HepG2 (cell line): ENCODE measurements around the gene SERTAD1.
"Not testable (repeated sequence)": the region's sequence is repeated elsewhere in the genome, so short reads cannot be mapped to it uniquely, and the experiment has no call there.

Experiments
- BHLHE40 ChIP-seq: IDR thresholded peaks from 2 replicates; pipeline ENCODE4 v1.6.1; 2011; ENCODE audit warnings: low read length, improper control_type of control experiment
- MAX ChIP-seq: IDR thresholded peaks from 2 replicates; pipeline ENCODE4 v1.6.1; 2012; ENCODE audit warnings: inconsistent platforms
- NR3C1 ChIP-seq: sonication (generic); formaldehyde crosslinking; IDR thresholded peaks from 2 replicates; pipeline ENCODE4 v1.4.0; 2020; ENCODE audit warnings: missing genetic modification reagents
- POLR2A ChIP-seq, 2 experiments: IDR thresholded peaks; 2 replicates each; pipeline ENCODE4 v1.6.1; 2011; ENCODE audit warnings: low read depth in 2 of 2, low read length in 2 of 2, mild to moderate bottlenecking in 1 of 2, moderate library complexity in 1 of 2; ENCODE audit not compliant: insufficient read depth in 1 of 2
- POLR2AphosphoS5 ChIP-seq: IDR thresholded peaks from 2 replicates; pipeline ENCODE4 v1.6.1; 2012; ENCODE audit warnings: low read depth, low read length
- PRDM4 ChIP-seq: sonication (generic); formaldehyde crosslinking; IDR thresholded peaks from 2 replicates; pipeline ENCODE4 v1.9.0; 2021; ENCODE audit warnings: missing genetic modification reagents, borderline replicate concordance
- ZBTB43 ChIP-seq: sonication (generic); formaldehyde crosslinking; conservative IDR thresholded peaks from 2 replicates; pipeline ENCODE4 v1.4.0; 2020; ENCODE audit warnings: missing genetic modification reagents
- ZNF232 ChIP-seq: sonication (generic); formaldehyde crosslinking; IDR thresholded peaks from 2 replicates; pipeline ENCODE4 v1.4.0; 2020; ENCODE audit warnings: missing genetic modification reagents, borderline replicate concordance
- ZNF792 ChIP-seq: IDR thresholded peaks from 2 replicates; pipeline ENCODE4 v1.6.1; 2016

- TF ChIP-seq PRDM4 (CRISPR knock-in tag); NR3C1; MAX; POLR2AphosphoS5; POLR2A (IDR thresholded peaks at IDR 0.05; ENCODE audit: insufficient read depth in 1 of 2, low read depth in 2 of 2, low read length in 2 of 2); ZBTB43 (CRISPR knock-in tag); BHLHE40; ZNF792 (CRISPR knock-in tag); ZNF232 (CRISPR knock-in tag): not testable (repeated sequence)
These were observed 2.4 kb upstream of the SERTAD1 start for GRCh38 chr19:40428197-40428596.
